Measurements from ENCODE around the gene ARMCX2.
"Not testable (repeated sequence)": the region's sequence is repeated elsewhere in the genome, so short reads cannot be mapped to it uniquely, and the experiment has no call there.

ARMCX2 gene

GRCh38 chrX:101659601-101660063, at the start of gene ARMCX2:
TSS of gene ARMCX2 (minus strand) at chrX:101659850. CDS start at chrX:101657588, 2,262 bp downstream.
- peak; percentile 38 for DNase-seq (ENCODE audit: low read depth)

- no peak for DNase-seq (ENCODE audit: low read depth)
Measured at GRCh38 chrX:101709384-101709783, 49.7 kb upstream of the ARMCX2 start.

- peak; percentile 0 for DNase-seq (ENCODE audit: low read depth)
Measured at GRCh38 chrX:101708163-101708562, 48.5 kb upstream of the ARMCX2 start.

DNA sequence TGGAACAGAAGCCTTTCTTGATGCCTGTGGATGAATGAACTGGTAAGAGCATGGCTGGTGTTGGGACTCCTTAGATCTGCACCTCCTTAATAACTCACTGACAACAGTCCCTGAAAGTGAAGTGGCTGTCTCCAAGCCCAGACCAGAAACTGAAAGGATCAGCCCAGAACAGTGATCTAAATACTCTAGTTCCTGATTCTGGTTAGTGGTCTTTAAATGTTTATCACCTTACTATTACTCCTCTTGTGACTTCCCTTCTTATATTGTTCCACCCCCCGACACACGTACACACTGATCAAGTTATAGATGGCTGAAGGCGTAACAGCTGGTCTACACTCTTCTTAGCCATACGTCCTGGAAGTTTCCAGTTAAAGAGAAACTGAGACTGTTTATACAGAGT, 33.8 kb upstream of the ARMCX2 start:
- no peak for DNase-seq (ENCODE audit: low read depth)

GRCh38 chrX:101691835-101692234, 32.2 kb upstream of the ARMCX2 start:
- no peak for DNase-seq (ENCODE audit: low read depth)

DNA sequence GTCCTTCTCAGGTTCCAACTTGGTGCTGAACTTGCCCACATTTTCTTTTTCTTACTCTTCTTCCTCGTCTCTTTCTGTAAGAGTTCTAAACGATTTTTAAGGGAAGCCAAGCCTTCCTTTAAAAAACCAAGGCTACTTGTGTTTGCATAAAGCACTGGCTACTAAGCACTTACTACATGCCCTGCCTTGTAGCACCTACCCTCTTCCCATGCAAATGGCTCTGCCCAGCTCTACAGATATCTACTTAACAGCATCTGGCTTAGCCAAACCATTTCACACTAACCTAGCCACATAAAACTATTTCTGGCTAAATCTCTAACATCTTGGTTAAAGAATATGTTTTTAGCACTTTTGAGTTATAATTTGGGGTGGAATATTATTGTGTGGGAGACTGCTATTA, 26.9 kb upstream of the ARMCX2 start:
- DNase-seq (ENCODE audit: low read depth), result no peak

DNA sequence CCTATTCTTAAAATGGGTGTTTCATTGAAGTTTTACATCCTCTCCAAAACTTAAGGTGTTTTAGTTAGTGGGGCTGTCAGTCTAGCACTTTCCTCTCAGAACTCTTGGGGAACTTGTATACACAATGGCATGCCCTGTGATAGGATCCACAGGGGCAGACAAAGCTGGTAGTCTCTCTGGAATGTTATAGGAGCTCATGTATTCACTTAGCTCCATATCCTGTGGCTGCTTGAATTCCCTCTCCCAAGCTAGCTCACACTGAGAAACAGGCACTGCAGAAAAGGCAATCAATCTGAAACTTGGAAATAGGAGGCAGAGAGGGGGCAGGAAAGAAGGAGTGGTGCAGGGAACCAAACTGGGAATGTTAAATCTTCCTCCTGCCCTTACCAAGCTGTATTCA, 26.3 kb upstream of the ARMCX2 start:
- no peak for DNase-seq (ENCODE audit: low read depth)

- no peak for DNase-seq (ENCODE audit: low read depth)
Measured at GRCh38 chrX:101682723-101683122, 23.1 kb upstream of the ARMCX2 start.

GRCh38 chrX:101677028-101677427, 17.4 kb upstream of the ARMCX2 start:
- DNase-seq (ENCODE audit: low read depth), result no peak

GRCh38 chrX:101676571-101676970, 16.9 kb upstream of the ARMCX2 start:
- DNase-seq (ENCODE audit: low read depth), result no peak

DNA sequence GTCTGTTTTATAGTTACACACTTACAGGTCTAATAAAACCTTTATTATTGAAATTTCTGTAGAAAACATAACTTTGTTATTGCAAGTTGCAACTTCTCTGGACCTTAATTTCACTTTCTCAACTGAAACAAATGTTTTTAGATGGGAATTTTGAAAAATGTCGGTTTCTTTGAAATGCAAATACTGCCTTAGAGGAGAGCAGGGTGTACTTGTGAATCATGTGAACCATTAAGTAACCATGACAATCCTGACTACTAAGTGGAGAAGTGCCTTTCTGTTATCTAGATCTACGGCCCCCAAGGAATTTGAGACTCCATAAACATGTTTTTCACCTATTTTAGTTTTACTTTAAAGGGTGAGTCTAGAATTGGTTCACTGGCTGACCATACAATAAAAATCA, 8.5 kb upstream of the ARMCX2 start:
- DNase-seq (ENCODE audit: low read depth), result no peak

GRCh38 chrX:101658661-101659491, 774 bp downstream of the ARMCX2 start:
- DNase-seq (ENCODE audit: low read depth), result no peak

DNA sequence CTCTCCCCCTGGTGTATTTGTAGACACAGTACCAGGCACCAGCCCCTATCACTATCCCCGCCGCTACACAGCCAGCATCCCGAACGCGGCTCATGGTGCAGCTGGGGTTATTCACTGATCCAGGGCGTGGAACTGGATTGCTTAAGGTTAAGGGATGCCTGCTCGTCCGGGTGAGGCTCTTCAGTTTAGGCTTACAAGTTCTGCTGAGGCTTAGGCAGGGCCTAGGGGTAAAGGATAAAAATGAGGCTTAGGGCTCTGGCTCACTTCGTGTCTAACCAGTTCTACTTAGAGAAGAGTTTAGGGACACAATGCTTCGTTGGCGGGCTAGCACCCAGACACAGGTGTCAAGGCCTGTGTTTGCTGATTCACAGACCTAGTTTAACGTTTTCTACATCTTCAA, 2.2 kb downstream of the ARMCX2 start:
- no peak for DNase-seq (ENCODE audit: low read depth)

DNA sequence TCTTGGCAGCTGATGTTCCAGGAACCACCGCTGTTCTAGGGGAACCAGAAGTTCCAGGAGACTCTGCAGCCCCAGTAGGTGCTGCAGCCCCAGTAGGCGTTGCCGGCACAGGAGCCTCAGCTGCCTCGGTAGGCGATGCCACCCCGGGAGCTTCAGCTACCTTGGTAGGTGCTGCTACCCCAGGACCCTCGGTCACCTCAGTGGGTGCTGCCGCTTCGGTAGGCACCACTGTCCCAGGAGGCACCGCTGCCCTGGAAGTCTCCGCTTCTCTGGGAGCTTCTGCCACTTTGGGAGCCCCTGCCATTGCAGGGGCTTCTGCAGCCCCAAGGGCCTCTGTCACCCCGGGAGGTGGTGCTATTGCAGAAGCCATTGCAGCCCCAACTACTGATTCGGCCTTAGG, 2.8 kb downstream of the ARMCX2 start:
- DNase-seq (ENCODE audit: low read depth), result no peak

DNA sequence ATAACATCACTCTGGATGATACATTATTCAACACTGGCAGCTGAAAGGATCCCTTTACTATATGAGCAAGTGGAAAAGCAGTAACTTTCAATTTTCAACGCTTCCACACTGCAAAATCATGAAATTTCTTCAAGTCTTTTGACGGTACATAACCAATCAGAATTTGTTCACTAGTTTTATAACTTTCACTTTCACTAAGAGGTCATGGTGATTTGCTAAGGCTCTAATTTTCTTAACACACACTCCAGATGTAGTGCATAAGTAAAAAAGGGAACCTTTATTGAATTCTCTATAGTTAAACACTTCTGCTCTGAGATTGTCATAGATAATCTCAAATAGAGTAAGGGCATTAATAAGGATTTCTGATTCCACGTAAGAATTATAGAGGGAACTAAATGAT, 4.1 kb downstream of the ARMCX2 start:
- no peak for DNase-seq (ENCODE audit: low read depth)

GRCh38 chrX:101647716-101648115, 11.9 kb downstream of the ARMCX2 start:
- DNase-seq (ENCODE audit: low read depth), result not testable (repeated sequence)

- DNase-seq (ENCODE audit: low read depth), result no peak
Measured at GRCh38 chrX:101642093-101642492, 17.6 kb downstream of the ARMCX2 start.

- no peak for DNase-seq (ENCODE audit: low read depth)
Measured at GRCh38 chrX:101639583-101639982, 20.1 kb downstream of the ARMCX2 start.

GRCh38 chrX:101619364-101619763, 40.3 kb downstream of the ARMCX2 start:
- DNase-seq (ENCODE audit: low read depth), result no peak

- peak; percentile 38 for DNase-seq (ENCODE audit: low read depth)
Measured at GRCh38 chrX:101617211-101618191, 42.1 kb downstream of the ARMCX2 start, which contains the start of gene ARMCX6. TSS of gene ARMCX6 (minus strand) at chrX:101618000. CDS start at chrX:101616620, 1,380 bp downstream.

DNA sequence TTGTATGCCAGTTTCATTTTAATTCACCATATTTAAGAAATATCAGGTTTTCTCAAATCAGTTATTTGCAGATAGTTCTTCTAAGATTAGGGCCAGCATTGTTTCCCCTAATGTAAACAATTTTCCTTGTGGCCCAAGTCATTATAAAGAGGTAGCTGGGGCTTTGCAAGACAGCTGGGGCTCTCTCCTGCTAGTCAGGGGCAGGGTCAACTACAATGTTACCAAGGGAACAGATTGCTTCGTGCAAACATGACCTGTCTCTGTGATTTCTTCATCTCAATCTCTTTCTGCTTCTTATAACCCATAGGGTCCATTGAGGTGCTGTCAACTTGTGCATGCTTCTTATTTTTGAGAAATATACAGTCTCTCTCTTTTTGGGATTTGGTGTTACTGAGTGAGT, 53.9 kb downstream of the ARMCX2 start:
- no peak for DNase-seq (ENCODE audit: low read depth)
